NCI-H82 (cell line): Measurements from ENCODE around the gene PXMP4.

Source experiments
- DNase-seq: peaks from one replicate; lab custom pipeline; 2025; lab: John Stamatoyannopoulos, UW

Gene PXMP4

DNA sequence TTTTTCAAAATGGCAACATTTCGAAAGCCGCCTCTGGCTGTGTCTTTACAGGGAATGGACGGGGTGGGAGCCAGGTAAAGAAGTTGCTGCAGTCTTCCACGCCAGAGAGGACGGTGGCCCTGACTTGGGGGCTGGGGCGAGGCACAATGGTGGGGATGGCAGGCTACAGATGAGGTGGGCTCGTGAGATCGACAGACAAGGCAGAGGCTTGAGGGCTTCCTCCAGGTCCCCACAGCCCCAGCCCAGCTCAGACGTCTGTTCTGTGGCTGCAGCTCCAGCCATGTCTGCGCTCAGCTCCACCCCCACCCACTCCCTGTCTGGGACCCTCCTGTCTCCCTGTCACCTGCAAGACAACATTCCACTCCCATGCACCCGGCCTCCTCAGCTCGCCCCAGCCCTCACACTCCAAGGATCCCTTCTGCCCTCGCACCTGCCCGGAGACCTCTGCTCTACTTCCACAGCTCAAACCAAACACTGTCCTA is 65.4 kb downstream of the PXMP4 start:
- DNase-seq, result no peak

DNA sequence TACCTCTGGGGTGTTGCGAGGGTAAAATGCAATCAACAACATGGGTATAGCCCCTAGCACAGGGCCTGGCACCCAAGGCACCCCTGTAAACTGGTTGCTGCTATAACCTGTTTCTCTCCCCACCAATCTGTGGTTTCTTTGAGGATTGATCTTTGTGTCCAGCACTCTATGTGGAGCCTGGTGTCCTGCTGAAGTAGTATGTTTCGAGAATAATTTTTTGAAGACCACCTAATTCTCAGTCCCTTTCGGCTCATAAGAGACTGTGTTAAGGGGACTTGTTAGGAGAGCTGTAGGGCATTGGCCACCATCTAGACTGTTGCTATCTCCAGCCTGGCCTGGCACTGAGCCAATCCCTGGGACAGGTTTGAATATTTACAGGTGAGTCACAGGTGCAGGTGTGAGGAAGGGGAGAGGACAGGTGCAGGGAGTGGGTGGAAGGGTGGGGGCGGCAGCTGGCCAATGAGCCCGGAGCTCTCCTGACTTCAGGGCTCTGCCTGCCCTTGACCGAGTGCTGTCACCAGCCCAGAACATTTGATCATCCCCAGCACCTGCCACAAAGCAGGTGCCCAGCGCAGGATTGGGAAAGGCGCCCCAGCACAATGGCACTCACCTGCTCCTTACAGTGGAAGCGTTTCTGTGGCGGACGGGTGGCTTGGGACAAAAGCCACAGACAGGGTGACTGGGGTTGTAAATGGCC is 66.1 kb downstream of the PXMP4 start:
- no peak for DNase-seq

DNA sequence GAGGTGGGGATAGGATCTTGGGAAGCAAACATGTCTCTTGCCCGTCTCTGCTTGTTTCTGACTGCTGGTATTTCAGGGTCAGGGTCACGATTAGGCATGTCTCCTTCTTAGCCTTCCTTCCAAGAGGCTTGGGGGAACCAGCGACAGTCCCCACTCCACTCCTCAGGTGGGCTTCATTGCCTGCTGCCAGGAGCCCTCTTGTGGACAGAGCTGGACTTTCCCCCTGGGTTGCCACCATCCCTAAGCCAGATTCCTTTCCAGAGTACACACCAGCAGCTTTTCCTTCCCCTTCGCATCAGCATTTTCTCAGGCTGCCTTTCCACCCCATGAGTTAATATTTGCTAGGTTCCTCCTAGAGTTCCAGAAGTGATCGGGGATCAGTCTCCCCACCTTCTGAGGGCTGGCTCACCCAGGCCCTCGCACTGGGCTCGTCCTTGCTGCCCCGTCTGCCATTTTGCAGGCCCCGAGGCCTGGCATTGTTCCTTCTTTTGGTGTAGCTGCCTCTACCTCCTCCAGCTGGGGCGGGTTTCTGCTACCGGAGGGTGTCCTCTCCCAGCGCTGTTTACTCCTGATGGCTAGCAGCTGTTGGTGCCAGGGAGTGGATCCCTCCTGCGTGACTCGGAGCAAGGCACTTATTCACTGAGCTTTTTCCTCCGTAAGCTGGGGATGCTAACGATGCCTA is 66.8 kb downstream of the PXMP4 start:
- DNase-seq, result peak; percentile 91
